Urinary bladder (tissue), 4 donors: ENCODE data around the gene LAG3. TPM values are rescaled to one million over a fixed set of nuclear protein-coding genes. Genes with fewer than 3 reads are reported as not detected.

Source experiments
- DNase-seq: peaks from one replicate; pipeline ENCODE4 v3.0.0-alpha.2; 2015; ENCODE audit errors: extremely low spot score
- H3K27ac ChIP-seq: one replicate; pipeline ENCODE4 v1.5.1; 2013; ENCODE audit warnings: low read depth, mild to moderate bottlenecking, moderate library complexity
- H3K36me3 ChIP-seq: one replicate; pipeline ENCODE4 v1.6.1; 2013; ENCODE audit warnings: mild to moderate bottlenecking, moderate library complexity; ENCODE audit not compliant: insufficient read depth
- H3K4me1 ChIP-seq: one replicate; pipeline ENCODE4 v1.6.1; 2013; ENCODE audit warnings: mild to moderate bottlenecking, moderate library complexity; ENCODE audit not compliant: insufficient read depth
- H3K4me3 ChIP-seq: one replicate; pipeline ENCODE4 v1.5.1; 2013; ENCODE audit warnings: low read depth, low read length
- WGBS: extraction: QIAGEN DNeasy Blood & Tissue Kit; methylation state at CpG from one replicate; pipeline ENCODE4 v1.1.7; 2013; 5-methylcytosine and 5-hydroxymethylcytosine counted together
- polyA plus RNA-seq: library from polyadenylated mRNA; stranded (reverse); fragments of 200-250 nt; gene quantifications from one replicate; pipeline ENCODE4 v1.2.3, GENCODE V29; 2013
- total RNA-seq: library from RNA; depleted of rRNA; stranded (reverse); fragments of >200 nt; gene quantifications from one replicate; pipeline ENCODE4 v1.2.3, GENCODE V29; 2014
- donor health status: healthy with polysubstance abuse.
- donor health status: healthy.

Gene LAG3
- total and polyA plus RNA-seq, 2 donors = 0.21 to 1.6 TPM

- H3K36me3 ChIP-seq = no peaks in the 10 kb centered on the region
- no peaks in the 10 kb centered on the region for H3K4me1 ChIP-seq
- no peak overlapping the region for H3K4me3 ChIP-seq
- no peak for DNase-seq
- WGBS = 90% methylated on average over 5 of the region's 5 CpGs
- no peak overlapping the region for H3K27ac ChIP-seq
These were observed 26.8 kb downstream of the LAG3 start for GRCh38 chr12:6799147-6799546.

- Histone ChIP-seq H3K4me1 (no peaks in the 10 kb centered on the region), H3K4me3 (no peak overlapping the region), H3K36me3 (no peaks in the 10 kb centered on the region), H3K27ac (no peak overlapping the region)
- DNase-seq = no peak
- WGBS = 69% methylated on average over 1 of the region's 1 CpG
These were observed 34.9 kb downstream of the LAG3 start for GRCh38 chr12:6807170-6807569.

- no peak overlapping the region for H3K27ac ChIP-seq
- no peak for DNase-seq
- no peaks in the 10 kb centered on the region for H3K4me1 ChIP-seq
- 79% methylated on average over 10 of the region's 10 CpGs for WGBS
- no peak overlapping the region for H3K4me3 ChIP-seq
- H3K36me3 ChIP-seq = no peaks in the 10 kb centered on the region
These were observed 36.7 kb downstream of the LAG3 start for GRCh38 chr12:6809056-6809455.

GRCh38 chr12:6810758-6811157, 38.4 kb downstream of the LAG3 start:
- H3K4me1 ChIP-seq = no peaks in the 10 kb centered on the region
- no peak for DNase-seq
- no peak overlapping the region for H3K4me3 ChIP-seq
- 69% methylated on average over 1 of the region's 1 CpG for WGBS
- H3K36me3 ChIP-seq = no peaks in the 10 kb centered on the region
- no peak overlapping the region for H3K27ac ChIP-seq

DNA sequence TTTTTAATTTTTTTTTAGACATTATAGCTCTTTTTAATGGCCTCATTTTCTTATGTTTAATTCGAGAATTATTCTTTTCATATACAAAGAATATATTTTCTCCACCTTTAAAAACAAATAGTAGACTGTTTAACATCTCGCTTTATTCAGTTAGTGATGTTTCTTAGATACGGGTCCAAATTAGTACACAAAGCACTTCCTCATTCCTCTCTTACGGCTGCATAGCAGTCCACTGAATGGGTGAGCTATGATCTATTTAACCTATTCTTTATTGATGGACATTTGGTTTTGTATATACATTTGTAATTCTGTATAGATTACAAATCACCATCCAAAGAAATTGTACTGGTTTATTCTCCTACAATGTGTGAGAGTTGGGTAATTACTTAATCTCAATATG, 41.0 kb downstream of the LAG3 start:
- Histone ChIP-seq H3K4me1 (no peaks in the 10 kb centered on the region), H3K27ac (no peak overlapping the region), H3K4me3 (no peak overlapping the region), H3K36me3 (no peaks in the 10 kb centered on the region)
- 62% methylated on average over 4 of the region's 4 CpGs for WGBS
- no peak for DNase-seq

DNA sequence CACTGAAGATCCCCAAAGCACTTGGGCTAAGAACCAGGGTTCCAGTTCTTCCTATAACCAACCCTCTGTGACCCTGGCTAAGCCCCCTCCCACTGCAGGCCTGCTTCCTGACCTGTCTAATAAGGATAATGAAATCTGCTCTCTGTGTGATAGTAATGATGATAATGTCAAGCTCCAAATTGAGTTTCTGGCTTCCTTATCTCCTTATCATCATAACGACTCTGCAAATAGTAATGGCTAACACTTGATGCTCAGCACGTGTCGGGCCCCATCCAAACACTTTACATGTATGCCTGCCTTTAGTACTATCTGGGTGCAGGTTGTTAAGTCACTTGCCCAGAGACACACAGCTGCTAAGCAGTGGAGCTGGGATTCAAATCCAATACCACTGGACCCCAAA, 44.3 kb downstream of the LAG3 start:
- H3K4me1 ChIP-seq = no peaks in the 10 kb centered on the region
- H3K36me3 ChIP-seq = no peaks in the 10 kb centered on the region
- 52% methylated on average over 3 of the region's 3 CpGs for WGBS
- H3K27ac ChIP-seq = no peak overlapping the region
- no peak overlapping the region for H3K4me3 ChIP-seq
- DNase-seq = no peak

DNA sequence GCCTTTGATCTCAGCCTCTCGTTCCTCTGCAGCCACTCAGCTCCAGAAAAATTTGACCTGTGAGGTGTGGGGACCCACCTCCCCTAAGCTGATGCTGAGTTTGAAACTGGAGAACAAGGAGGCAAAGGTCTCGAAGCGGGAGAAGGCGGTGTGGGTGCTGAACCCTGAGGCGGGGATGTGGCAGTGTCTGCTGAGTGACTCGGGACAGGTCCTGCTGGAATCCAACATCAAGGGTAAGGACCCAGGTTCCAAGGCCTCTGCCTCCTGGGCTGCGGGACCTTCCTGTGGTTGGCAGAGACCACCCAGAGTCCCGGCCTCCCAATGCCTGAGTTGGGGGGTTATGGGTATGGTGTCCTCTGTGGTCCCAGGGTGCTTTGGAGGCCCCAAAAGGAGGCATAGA, 44.8 kb downstream of the LAG3 start:
- 83% methylated on average over 8 of the region's 8 CpGs for WGBS
- DNase-seq = no peak
- H3K27ac ChIP-seq = no peak overlapping the region
- no peaks in the 10 kb centered on the region for H3K4me1 ChIP-seq
- no peak overlapping the region for H3K4me3 ChIP-seq
- H3K36me3 ChIP-seq = no peaks in the 10 kb centered on the region

DNA sequence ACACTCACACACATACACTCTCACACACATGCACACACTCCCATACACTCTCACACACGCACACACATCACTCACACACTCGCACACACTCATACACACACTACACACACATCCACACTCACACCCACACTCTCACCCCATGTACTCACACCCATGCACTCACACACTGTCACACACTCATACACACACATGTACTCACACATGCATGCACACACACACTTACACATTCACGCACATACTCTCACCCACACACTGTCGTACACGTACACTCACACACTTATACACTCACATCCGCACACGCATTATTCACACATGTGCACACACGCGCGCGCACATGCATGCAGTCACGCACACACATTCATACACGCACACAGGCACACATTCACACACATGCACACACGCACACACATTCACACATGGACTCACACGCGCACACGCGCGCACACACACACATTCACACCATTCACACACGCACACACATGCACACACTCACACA, 45.4 kb downstream of the LAG3 start:
- Histone ChIP-seq H3K4me1 (no peaks in the 10 kb centered on the region), H3K36me3 (no peaks in the 10 kb centered on the region), H3K4me3 (no peak overlapping the region), H3K27ac (no peak overlapping the region)
- no peak for DNase-seq
- WGBS = 88% methylated on average over 20 of the region's 20 CpGs

DNA sequence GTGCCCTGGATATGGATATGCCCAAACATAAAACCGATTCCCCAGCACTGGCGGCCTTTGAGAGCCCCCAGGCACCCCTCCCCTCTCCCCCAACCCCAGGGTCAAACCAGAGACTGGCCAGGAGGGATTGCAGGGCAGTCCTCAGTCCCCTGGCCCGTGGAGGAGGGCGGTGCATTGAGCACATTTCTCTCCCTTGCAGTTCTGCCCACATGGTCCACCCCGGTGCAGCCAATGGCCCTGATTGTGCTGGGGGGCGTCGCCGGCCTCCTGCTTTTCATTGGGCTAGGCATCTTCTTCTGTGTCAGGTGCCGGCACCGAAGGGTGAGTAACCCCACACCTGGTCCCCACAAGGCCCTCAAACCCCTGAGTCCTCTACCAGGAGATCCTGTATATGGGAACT, 45.9 kb downstream of the LAG3 start:
- no peak overlapping the region for H3K4me3 ChIP-seq
- DNase-seq = no peak
- H3K36me3 ChIP-seq = no peaks in the 10 kb centered on the region
- 60% methylated on average over 10 of the region's 10 CpGs for WGBS
- no peaks in the 10 kb centered on the region for H3K4me1 ChIP-seq
- H3K27ac ChIP-seq = no peak overlapping the region

DNA sequence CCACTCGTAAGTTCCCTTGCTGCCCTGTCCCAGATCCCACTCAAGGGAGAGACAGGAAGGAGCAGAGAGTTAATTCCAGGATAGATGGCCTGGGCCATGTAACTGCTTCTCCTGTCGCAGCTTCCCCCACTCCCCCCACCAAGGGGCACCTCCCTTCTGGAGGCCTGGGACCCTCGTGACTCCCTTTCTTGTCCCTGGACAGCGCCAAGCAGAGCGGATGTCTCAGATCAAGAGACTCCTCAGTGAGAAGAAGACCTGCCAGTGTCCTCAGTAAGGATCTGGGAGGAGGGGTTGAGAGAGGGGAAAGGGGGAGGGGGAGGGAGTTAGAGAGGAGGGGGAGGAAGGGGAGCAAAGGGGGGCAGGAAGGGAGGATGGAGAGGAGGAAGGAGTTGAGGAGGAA, 46.3 kb downstream of the LAG3 start:
- H3K27ac ChIP-seq = no peak overlapping the region
- DNase-seq = no peak
- 63% methylated on average over 5 of the region's 5 CpGs for WGBS
- no peak overlapping the region for H3K4me3 ChIP-seq
- no peaks in the 10 kb centered on the region for H3K36me3 ChIP-seq
- H3K4me1 ChIP-seq = no peaks in the 10 kb centered on the region

GRCh38 chr12:6819106-6820030, 47.0 kb downstream of the LAG3 start:
- WGBS = 86% methylated on average over 13 of the region's 13 CpGs
- Histone ChIP-seq H3K4me3 (no peak overlapping the region), H3K27ac (no peak overlapping the region), H3K36me3 (no peaks in the 10 kb centered on the region), H3K4me1 (no peaks in the 10 kb centered on the region)
- DNase-seq = no peak

DNA sequence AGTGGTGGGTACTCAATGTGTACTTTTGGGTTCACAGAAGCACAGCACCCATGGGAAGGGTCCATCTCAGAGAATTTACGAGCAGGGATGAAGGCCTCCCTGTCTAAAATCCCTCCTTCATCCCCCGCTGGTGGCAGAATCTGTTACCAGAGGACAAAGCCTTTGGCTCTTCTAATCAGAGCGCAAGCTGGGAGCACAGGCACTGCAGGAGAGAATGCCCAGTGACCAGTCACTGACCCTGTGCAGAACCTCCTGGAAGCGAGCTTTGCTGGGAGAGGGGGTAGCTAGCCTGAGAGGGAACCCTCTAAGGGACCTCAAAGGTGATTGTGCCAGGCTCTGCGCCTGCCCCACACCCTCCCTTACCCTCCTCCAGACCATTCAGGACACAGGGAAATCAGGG, 47.8 kb downstream of the LAG3 start:
- 84% methylated on average over 5 of the region's 5 CpGs for WGBS
- Histone ChIP-seq H3K27ac (no peak overlapping the region), H3K4me3 (no peak overlapping the region), H3K4me1 (no peaks in the 10 kb centered on the region), H3K36me3 (no peaks in the 10 kb centered on the region)
- no peak for DNase-seq

DNA sequence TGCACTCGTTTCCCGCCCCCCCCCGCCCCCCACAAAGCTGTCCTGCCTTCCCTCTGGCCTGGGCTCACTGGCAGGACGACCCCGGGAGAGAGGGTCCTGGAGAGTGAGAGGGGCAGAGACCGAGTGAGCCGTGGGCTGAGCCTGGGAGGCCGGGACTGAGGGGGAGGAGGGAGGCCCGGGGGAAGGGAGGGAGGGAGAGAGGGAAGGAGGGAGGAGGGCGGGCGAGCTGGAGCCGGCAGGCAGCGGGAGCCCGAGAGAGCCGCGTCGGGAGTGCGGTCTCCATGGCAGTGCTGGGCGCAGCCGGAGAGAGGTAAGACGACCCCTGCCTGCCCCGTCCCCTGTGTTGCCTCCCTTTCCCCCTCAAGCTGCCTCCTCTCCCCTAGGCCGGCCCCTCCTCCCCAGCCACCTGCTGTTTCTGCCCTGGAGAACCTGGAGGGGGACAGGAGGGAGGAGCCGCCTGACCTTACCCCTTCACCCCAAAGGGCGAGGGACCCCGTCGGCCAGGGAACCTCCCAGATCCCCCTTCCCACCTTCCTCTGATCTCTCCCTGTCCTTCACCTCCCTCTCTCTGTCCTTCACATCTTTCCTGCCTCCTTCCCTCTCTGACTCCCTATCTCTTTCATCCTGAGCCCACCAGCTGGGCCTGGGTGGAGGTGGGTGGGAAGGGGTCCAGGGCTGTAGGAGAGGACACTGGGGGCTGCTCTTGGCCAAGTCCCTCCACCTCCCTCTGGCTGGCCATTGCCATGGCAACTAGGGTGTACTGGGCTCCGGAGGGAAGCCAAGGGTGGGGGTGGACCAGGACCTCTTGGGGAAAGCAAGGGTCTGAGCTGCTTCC, 49.5 kb downstream of the LAG3 start, which contains the start of gene GPR162:
TSS of gene GPR162 (plus strand) at position 231 of the 835 bp plus-strand sequence. CDS start 2,078 bp downstream, outside the sequence.
- peak; percentile 47 for DNase-seq
- Histone ChIP-seq H3K36me3 (no peaks in the 10 kb centered on the region), H3K27ac (no peak within 1 kb of the TSS), H3K4me1 (no peaks in the 10 kb centered on the region), H3K4me3 (peak within 1 kb of the TSS; percentile 43)
- WGBS = under 1% methylated on average over 28 of the region's 28 CpGs
